Ascending aorta (tissue), 2 donors: ENCODE measurements around the gene PCDHB5. TPM values are rescaled to one million over a fixed set of nuclear protein-coding genes. Genes with fewer than 3 reads are reported as not detected.
"Not testable (repeated sequence)": the region's sequence is repeated elsewhere in the genome, so short reads cannot be mapped to it uniquely, and the experiment has no call there.

Experiments used
- DNase-seq, 2 donors: peaks; one replicate each; pipeline ENCODE4 v3.0.0-alpha.2; 2019; ENCODE audit warnings: low spot score in 2 of 2
- H3K27ac ChIP-seq, 2 donors: fragments of 200-600 bp; sonication (generic); one replicate each; pipeline ENCODE4 v1.5.1; 2016 to 2017; ENCODE audit warnings: mild to moderate bottlenecking in 1 of 2
- H3K27me3 ChIP-seq: fragments of 200-600 bp; sonication (generic); one replicate; pipeline ENCODE4 v1.5.1; 2017
- H3K36me3 ChIP-seq, 2 donors: fragments of 200-600 bp; sonication (generic); one replicate each; pipeline ENCODE4 v1.5.1; 2016
- H3K4me1 ChIP-seq, 2 donors: fragments of 200-600 bp; sonication (generic); one replicate each; pipeline ENCODE4 v1.5.1; 2016 to 2017; ENCODE audit warnings: mild to moderate bottlenecking in 1 of 2
- H3K4me3 ChIP-seq, 2 donors: fragments of 200-600 bp; sonication (generic); one replicate each; pipeline ENCODE4 v1.5.1; 2016 to 2017; ENCODE audit warnings: mild to moderate bottlenecking in 1 of 2
- H3K9me3 ChIP-seq, 2 donors: fragments of 200-600 bp; sonication (generic); one replicate each; pipeline ENCODE4 v1.5.1; 2016
- CTCF ChIP-seq, 3 experiments: fragments of 200-600 bp in 2 of 3; fragments of 450-650 bp in 1 of 3; sonication (generic) in 2 of 3; IDR thresholded peaks; one replicate each; pipeline ENCODE4 v1.5.1; 2016 to 2019; ENCODE audit warnings: antibody characterized with exemption in 3 of 3, mild to moderate bottlenecking in 1 of 3, moderate library complexity in 1 of 3
- intact Hi-C: fragments of 100-400 bp; cut with DNase I; formaldehyde crosslinking; loops from one replicate; pipeline ENCODE4 v1.15.1; 2023
- total RNA-seq: library from RNA; depleted of rRNA; stranded (reverse); fragments of >200 nt; gene quantifications from one replicate; pipeline ENCODE4 v1.1.0, GENCODE V29; 2016

PCDHB5 gene
- total RNA-seq = 61.8 TPM

- Histone ChIP-seq H3K4me1 (no peaks in the 10 kb centered on the region), H3K27me3 (no peaks in the 10 kb centered on the region), H3K36me3 (no peaks in the 10 kb centered on the region), H3K9me3 (peaks cover 45 to 83% of the 10 kb centered on the region in 2 donors), H3K27ac (no peak within 1 kb of the TSS), H3K4me3 (peak within 1 kb of the TSS; percentile 31 to 53)
- intact Hi-C loops = no loop called here
- no peak for DNase-seq
- peak in 2 of 3 experiments; percentile 16 to 39 for TF ChIP-seq CTCF (IDR thresholded peaks at IDR 0.05)
Measured at GRCh38 chr5:141135030-141135717, at the start of gene PCDHB5. TSS of gene PCDHB5 (plus strand) at chr5:141135206. CDS start at chr5:141135435, 229 bp downstream.

- DNase-seq = no peak
- H3K4me3 ChIP-seq = peak within 1 kb of the TSS; percentile 0 to 48
- no peaks in the 10 kb centered on the region for H3K27me3 ChIP-seq
- no peaks in the 10 kb centered on the region for H3K36me3 ChIP-seq
- H3K9me3 ChIP-seq = peaks cover 23 to 67% of the 10 kb centered on the region in 2 donors
- H3K27ac ChIP-seq = no peak within 1 kb of the TSS
- intact Hi-C loops = loop anchor here (5.0 kb wide), 1 partner anchor 468 kb away; no protein-coding TSS in a partner anchor
- no peaks in the 10 kb centered on the region for H3K4me1 ChIP-seq
- TF ChIP-seq CTCF (IDR thresholded peaks at IDR 0.05) = peak in 1 of 3 experiments; percentile 33
Measured at GRCh38 chr5:141094481-141095262, 40.3 kb upstream of the PCDHB5 start, which contains the start of gene PCDHB2. TSS of gene PCDHB2 (plus strand) at chr5:141094615. CDS start at chr5:141094791, 176 bp downstream.

- Histone ChIP-seq H3K9me3 (peaks cover 24 to 67% of the 10 kb centered on the region in 2 donors), H3K4me3 (peak overlapping the region; percentile 0 to 48), H3K36me3 (no peaks in the 10 kb centered on the region), H3K27ac (no peak overlapping the region), H3K4me1 (no peaks in the 10 kb centered on the region), H3K27me3 (no peaks in the 10 kb centered on the region)
- no peak for TF ChIP-seq CTCF (IDR thresholded peaks at IDR 0.05)
- intact Hi-C loops = no loop called here
- DNase-seq = no peak
Measured at GRCh38 chr5:141095263-141095641, 39.8 kb upstream of the PCDHB5 start.

- intact Hi-C loops, H3K27me3 ChIP-seq, H3K4me1 ChIP-seq, DNase-seq, H3K36me3 ChIP-seq, H3K4me3 ChIP-seq, H3K27ac ChIP-seq: not testable (repeated sequence)
- H3K9me3 ChIP-seq = peaks cover 34 to 71% of the 10 kb centered on the region in 2 donors
Measured at GRCh38 chr5:141096181-141096580, 38.8 kb upstream of the PCDHB5 start.

DNA sequence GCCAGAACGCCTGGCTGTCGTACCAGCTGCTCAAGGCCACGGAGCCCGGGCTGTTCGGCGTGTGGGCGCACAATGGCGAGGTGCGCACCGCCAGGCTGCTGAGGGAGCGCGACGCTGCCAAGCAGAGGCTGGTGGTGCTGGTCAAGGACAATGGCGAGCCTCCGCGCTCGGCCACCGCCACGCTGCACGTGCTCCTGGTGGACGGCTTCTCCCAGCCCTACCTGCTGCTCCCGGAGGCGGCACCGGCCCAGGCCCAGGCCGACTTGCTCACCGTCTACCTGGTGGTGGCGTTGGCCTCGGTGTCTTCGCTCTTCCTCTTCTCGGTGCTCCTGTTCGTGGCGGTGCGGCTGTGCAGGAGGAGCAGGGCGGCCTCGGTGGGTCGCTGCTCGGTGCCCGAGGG lies 38.4 kb upstream of the PCDHB5 start:
- DNase-seq, H3K4me1 ChIP-seq, H3K4me3 ChIP-seq, H3K36me3 ChIP-seq, H3K27me3 ChIP-seq, intact Hi-C loops, H3K27ac ChIP-seq: not testable (repeated sequence)
- peaks cover 34 to 75% of the 10 kb centered on the region in 2 donors for H3K9me3 ChIP-seq

GRCh38 chr5:141100243-141100805 lies 34.7 kb upstream of the PCDHB5 start, which contains the start of gene PCDHB3:
TSS of gene PCDHB3 (plus strand) at chr5:141100473. CDS start at chr5:141100650, 177 bp downstream.
- no peak for DNase-seq

More at GRCh38 chr5:141100243-141100805, 34.7 kb upstream of the PCDHB5 start, which contains the start of gene PCDHB3:
- peaks cover 26 to 64% of the 10 kb centered on the region in 2 donors for H3K9me3 ChIP-seq
- peak in 1 of 3 experiments; percentile 17 for TF ChIP-seq CTCF (IDR thresholded peaks at IDR 0.05)
- peak within 1 kb of the TSS; percentile 21 to 36 for H3K4me3 ChIP-seq
- H3K27me3 ChIP-seq = no peaks in the 10 kb centered on the region
- H3K36me3 ChIP-seq = no peaks in the 10 kb centered on the region
- no peaks in the 10 kb centered on the region for H3K4me1 ChIP-seq
- intact Hi-C loops = no loop called here
- no peak within 1 kb of the TSS for H3K27ac ChIP-seq
